PFSK-1 (cell line): ENCODE results near the gene NAA80.

Experiments used
- FOXP2 ChIP-seq: optimal IDR thresholded peaks from 2 replicates; pipeline ENCODE3; 2011; ENCODE audit warnings: borderline replicate concordance, control low read depth, inconsistent platforms; ENCODE audit not compliant: insufficient read depth; ENCODE audit errors: extremely low read length, extremely low read depth
- POLR2AphosphoS5 ChIP-seq: IDR thresholded peaks from 2 replicates; pipeline ENCODE4 v1.6.1; 2012; ENCODE audit warnings: low read depth, mild to moderate bottlenecking, control low read depth, low read length, moderate library complexity
- SIN3A ChIP-seq: IDR thresholded peaks from 2 replicates; pipeline ENCODE4 v1.6.1; 2012; ENCODE audit warnings: mild to moderate bottlenecking, low read length, moderate library complexity, borderline replicate concordance; ENCODE audit not compliant: insufficient read depth
- TAF1 ChIP-seq: IDR thresholded peaks from 2 replicates; pipeline ENCODE4 v1.6.1; 2012; ENCODE audit warnings: low read length, control low read depth, borderline replicate concordance; ENCODE audit not compliant: insufficient read depth
- TF ChIP-seq, protein P1 (sequence below), 2 experiments: IDR thresholded peaks; 2 replicates each; pipeline versions ENCODE4 v1.6.1 to v1.8.0; 2011 to 2012; ENCODE audit warnings: low read depth in 2 of 2, low read length in 2 of 2, control low read depth in 1 of 2, inconsistent platforms in 1 of 2, mild to moderate bottlenecking in 1 of 2, moderate library complexity in 1 of 2; ENCODE audit not compliant: insufficient read depth in 1 of 2

Gene NAA80

DNA sequence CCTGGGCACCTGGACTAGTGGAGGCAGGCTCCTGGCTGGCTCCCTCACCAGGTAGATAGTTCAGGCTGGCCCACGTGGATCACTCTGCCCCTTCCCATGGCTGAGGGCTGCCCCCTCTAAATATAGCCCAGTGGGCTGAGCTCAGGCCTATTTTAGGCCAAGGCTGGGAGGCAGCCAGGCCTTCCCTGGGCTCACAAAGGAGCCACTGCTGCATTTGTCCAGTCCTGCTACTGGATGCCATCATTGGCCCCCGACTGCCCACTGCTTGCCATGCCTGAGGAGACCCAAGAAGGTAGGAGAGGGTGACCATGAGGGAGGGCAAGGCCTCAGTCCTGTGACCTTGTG is 20.4 kb downstream of the NAA80 start, which contains the start of gene LSMEM2:
Gene LSMEM2, plus strand, starts transcription at position 208 of the 345 bp plus-strand sequence. Its CDS starts 27 bp downstream, at position 235.
- TF ChIP-seq, protein P1, sequence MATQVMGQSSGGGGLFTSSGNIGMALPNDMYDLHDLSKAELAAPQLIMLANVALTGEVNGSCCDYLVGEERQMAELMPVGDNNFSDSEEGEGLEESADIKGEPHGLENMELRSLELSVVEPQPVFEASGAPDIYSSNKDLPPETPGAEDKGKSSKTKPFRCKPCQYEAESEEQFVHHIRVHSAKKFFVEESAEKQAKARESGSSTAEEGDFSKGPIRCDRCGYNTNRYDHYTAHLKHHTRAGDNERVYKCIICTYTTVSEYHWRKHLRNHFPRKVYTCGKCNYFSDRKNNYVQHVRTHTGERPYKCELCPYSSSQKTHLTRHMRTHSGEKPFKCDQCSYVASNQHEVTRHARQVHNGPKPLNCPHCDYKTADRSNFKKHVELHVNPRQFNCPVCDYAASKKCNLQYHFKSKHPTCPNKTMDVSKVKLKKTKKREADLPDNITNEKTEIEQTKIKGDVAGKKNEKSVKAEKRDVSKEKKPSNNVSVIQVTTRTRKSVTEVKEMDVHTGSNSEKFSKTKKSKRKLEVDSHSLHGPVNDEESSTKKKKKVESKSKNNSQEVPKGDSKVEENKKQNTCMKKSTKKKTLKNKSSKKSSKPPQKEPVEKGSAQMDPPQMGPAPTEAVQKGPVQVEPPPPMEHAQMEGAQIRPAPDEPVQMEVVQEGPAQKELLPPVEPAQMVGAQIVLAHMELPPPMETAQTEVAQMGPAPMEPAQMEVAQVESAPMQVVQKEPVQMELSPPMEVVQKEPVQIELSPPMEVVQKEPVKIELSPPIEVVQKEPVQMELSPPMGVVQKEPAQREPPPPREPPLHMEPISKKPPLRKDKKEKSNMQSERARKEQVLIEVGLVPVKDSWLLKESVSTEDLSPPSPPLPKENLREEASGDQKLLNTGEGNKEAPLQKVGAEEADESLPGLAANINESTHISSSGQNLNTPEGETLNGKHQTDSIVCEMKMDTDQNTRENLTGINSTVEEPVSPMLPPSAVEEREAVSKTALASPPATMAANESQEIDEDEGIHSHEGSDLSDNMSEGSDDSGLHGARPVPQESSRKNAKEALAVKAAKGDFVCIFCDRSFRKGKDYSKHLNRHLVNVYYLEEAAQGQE (IDR thresholded peaks at IDR 0.05; ENCODE audit: insufficient read depth in 1 of 2, low read depth in 2 of 2, low read length in 2 of 2) = no peak
- TF ChIP-seq SIN3A = no peak
- TF ChIP-seq TAF1 = no peak
- TF ChIP-seq FOXP2 = no peak

DNA sequence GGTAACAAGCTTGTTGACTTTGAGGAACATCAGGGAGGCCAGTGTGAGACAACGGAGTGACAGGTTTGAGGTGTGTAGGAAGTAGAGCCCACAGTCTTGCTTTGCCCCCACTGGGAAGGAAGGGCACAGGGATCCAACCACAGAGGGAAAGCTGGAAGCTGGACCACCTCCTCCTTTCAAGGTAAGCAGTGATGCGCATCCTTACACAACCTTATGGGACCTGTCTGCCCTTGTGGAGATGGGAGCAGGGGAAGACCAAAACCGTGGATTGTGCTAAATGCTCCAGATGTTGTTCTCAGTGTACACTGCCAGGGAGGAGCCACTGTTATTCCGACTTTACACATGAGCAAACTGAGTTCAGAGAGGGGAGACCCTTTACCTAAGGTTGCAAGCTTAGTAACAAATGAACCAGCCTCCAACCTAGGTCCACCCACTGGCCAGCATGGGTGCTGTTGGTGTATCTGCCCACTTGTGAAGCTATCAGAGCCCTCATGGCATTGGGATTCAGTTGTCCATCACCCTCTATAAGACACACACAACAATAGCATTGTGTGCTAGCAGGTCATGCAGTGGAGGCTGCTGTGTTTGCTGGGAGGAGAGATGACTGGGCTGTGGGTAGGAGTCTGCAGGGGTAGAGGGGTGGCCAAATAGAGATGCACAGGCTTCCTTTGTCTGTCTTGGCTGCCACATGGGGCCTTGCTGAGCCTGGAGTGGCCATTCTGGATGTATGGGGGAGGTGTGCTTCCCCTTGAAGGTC is 20.9 kb downstream of the NAA80 start:
- TF ChIP-seq POLR2AphosphoS5 (no peak), SIN3A (no peak), FOXP2 (no peak), TAF1 (no peak)
- TF ChIP-seq, protein P1 (IDR thresholded peaks at IDR 0.05; ENCODE audit: insufficient read depth in 1 of 2, low read depth in 2 of 2, low read length in 2 of 2) = no peak

DNA sequence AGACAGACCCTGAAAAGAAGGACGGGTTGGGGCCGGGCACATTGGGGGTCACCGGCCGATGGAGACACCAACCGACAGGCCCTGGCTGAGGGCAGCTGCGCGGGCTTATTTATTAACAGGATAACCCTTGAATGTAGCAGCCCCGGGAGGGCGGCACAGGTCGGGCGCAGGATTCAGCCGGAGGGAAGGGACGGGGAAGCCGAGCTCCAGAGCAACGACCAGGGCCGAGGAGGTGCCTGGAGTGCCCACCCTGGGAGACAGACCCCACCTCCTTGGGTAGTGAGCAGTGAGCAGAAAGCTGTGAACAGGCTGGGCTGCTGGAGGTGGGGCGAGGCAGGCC is 22.5 kb downstream of the NAA80 start:
- TF ChIP-seq POLR2AphosphoS5 = no peak
- no peak for TF ChIP-seq SIN3A
- TF ChIP-seq, protein P1 (IDR thresholded peaks at IDR 0.05; ENCODE audit: insufficient read depth in 1 of 2, low read depth in 2 of 2, low read length in 2 of 2) = no peak
- TF ChIP-seq TAF1 = no peak
- no peak for TF ChIP-seq FOXP2

DNA sequence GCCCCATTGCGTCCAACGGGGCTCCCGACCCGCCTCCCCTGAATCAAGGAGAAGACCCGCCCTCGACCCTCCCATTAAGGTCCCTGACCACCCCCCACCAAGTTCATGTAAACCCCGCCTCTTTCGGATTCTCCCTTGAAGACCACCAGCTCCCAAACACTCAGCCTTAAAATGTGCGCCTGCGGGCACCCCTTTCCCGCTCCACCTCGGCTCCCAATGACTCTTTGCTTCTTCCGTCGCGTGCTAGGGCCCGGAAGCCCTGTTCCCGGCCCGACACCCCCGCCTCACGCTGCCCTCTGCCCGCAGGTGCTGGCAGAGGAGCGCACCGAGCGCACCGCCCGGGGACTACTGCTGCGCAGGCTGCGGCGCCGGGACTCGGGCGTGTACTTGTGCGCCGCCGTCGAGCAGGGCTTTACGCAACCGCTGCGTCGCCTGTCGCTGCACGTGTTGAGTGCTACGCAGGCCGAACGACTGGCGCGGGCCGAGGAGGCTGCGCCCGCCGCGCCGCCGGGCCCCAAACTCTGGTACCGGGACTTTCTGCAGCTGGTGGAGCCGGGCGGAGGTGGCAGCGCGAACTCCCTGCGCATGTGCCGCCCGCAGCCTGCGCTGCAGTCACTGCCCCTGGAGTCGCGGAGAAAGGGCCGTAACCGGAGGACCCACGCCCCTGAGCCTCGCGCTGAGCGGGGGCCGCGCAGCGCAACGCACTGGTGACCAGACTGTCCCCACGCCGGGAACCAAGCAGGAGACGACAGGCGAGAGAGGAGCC is 23.0 kb downstream of the NAA80 start:
- TF ChIP-seq POLR2AphosphoS5 (no peak), TAF1 (no peak), SIN3A (no peak), FOXP2 (no peak)
- TF ChIP-seq, protein P1 (IDR thresholded peaks at IDR 0.05; ENCODE audit: insufficient read depth in 1 of 2, low read depth in 2 of 2, low read length in 2 of 2) = no peak
